PFSK-1 (cell line): Measurements from ENCODE around the gene MRPL11.

Experiments
- POLR2AphosphoS5 ChIP-seq: IDR thresholded peaks from 2 replicates; pipeline ENCODE4 v1.6.1; 2012; ENCODE audit warnings: low read depth, mild to moderate bottlenecking, control low read depth, low read length, moderate library complexity
- REST ChIP-seq, 2 experiments: IDR thresholded peaks; 2 replicates each; pipeline versions ENCODE4 v1.6.1 to v1.8.0; 2011 to 2012; ENCODE audit warnings: low read depth in 2 of 2, low read length in 2 of 2, control low read depth in 1 of 2, inconsistent platforms in 1 of 2, mild to moderate bottlenecking in 1 of 2, moderate library complexity in 1 of 2; ENCODE audit not compliant: insufficient read depth in 1 of 2
- SIN3A ChIP-seq: IDR thresholded peaks from 2 replicates; pipeline ENCODE4 v1.6.1; 2012; ENCODE audit warnings: mild to moderate bottlenecking, low read length, moderate library complexity, borderline replicate concordance; ENCODE audit not compliant: insufficient read depth
- TAF1 ChIP-seq: IDR thresholded peaks from 2 replicates; pipeline ENCODE4 v1.6.1; 2012; ENCODE audit warnings: low read length, control low read depth, borderline replicate concordance; ENCODE audit not compliant: insufficient read depth

- TF ChIP-seq SIN3A (no peak), TAF1 (no peak), POLR2AphosphoS5 (no peak), REST (IDR thresholded peaks at IDR 0.05; ENCODE audit: insufficient read depth in 1 of 2, low read depth in 2 of 2, low read length in 2 of 2) (no peak)
Observed at GRCh38 chr11:66415423-66415822, 23.2 kb downstream of the MRPL11 start.
